SHP77 (cell line): ENCODE data around the gene GRIP2.

Source experiments
- DNase-seq, 2 experiments: peaks; one replicate each; lab custom pipeline; 2025; lab: John Stamatoyannopoulos, UW

The GRIP2 gene

GRCh38 chr3:14538451-14539088, 1.6 kb downstream of the GRIP2 start:
- no peak for DNase-seq

DNA sequence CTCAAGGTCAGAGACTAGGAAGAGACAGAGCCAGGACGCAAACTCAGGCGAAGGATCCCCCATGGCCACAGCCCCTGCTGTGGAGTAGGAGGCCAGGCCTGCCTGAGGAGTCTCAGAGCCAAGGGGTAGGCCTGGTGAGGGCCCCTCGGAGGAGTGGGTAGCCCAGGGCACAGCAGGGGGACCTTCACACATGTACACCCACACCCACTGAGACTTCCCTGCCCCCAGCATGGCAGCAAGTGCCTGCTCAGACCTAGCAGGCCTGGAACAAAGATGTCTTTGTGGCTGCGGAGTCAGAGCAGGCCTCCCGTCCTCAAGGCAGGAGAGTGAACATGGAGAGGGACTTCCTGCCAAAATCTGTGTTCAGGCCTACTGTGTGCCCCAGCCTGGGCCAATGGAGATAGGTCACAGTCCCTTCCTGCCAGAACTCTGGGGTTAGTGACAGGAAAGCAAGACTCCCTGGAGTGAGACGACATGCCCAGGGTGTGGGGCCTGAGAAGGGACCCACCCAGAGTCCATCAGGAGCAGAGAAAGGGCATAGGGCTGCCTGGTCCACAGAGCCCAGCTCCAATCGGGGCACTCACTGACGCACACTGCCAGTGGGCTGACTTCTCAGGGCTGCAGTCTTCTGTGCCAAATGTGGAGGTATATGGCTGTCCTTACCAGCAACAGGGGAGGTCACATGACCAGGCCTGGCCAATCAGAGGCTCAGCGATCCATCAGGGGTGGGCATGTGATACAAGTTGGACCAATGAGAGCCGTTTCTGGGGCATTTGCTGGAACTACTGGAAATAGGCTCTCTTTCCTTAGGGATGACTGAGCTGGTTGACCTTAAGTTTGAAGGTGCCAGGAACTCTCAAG, 2.3 kb downstream of the GRIP2 start:
- DNase-seq, result no peak

- no peak for DNase-seq
Observed at GRCh38 chr3:14536837-14537589, 3.1 kb downstream of the GRIP2 start.

DNA sequence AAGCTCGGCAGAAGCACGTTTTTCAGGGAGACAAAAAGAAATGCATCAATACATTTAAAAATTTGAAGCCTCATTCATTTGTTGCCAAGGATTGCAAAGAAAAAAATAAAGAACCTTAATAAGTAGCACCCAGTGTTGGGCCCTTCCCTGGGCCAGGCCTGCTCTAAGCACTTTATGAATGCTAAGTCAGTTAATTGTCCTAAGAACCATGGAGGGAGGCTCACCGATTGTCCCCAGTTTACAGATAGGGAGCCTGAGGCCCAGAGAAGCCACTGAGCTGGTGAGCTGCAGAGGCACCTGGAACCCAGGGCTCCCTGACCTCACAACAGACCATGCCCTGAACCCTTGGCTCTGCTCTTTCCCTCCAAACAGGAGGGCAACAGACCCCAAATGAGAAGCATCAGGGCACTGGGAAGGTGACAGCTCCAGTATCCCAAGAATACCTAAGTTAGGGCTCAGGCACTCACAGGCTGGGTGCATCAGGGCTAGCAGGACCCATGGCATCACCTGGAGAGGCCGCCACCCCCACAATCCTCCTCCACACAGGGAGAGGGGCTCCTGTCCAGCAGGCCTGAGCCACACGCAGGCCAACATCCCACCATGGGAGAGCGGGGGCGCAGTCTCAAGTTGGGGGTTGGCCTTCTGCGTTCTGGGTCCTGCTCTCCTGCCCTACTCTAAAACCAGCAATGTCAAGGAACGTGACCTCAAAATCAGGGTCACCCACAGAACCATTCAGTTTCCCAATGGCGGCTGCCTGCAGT, 3.9 kb downstream of the GRIP2 start:
- no peak for DNase-seq

DNA sequence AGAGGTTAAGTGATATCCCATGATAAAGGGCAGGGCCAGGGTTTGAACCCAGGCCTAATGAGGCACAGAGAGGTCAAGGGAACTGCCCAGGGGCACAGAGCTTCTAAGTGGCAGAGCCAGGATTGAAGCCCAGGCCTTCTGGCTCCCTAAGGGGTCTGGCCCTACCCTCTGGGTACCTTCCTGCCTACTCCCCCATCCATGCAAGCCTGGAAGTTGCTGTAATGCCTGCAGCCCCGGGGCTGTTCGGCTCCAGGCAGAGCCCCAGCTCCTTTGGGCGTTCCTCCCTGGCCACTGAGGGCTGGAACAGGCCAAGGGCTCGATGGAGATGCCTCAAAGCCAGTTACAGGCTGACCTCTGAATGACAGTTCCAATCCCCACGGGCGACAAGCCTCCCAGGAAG, 4.5 kb downstream of the GRIP2 start:
- DNase-seq, result no peak

- DNase-seq, result no peak
Observed at GRCh38 chr3:14534516-14535191, 5.5 kb downstream of the GRIP2 start.

DNA sequence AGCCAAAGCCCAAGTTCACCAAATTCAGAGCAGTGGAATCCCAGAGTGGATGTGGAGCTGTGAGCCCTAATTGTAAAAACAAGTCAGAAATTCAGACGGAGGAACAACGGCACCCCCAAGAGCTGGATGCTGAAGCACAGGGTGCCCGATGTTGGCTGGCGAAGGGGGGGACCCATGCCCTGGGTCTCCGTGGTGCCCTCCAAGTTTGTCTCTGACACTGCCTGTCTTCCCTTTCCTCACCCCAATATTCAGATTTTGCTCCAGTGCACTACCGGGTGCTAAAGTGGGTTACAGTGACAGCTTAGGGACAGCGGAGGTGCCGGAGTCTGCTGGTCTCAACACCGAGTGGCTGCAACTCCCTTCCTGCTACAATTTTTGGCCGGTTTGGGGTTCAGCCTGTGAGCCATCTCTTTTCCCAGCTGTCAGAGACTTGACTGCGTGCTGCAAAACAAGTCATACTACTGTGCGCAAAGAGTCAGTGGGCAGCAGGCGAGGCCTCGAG, 6.6 kb downstream of the GRIP2 start:
- DNase-seq, result no peak

DNA sequence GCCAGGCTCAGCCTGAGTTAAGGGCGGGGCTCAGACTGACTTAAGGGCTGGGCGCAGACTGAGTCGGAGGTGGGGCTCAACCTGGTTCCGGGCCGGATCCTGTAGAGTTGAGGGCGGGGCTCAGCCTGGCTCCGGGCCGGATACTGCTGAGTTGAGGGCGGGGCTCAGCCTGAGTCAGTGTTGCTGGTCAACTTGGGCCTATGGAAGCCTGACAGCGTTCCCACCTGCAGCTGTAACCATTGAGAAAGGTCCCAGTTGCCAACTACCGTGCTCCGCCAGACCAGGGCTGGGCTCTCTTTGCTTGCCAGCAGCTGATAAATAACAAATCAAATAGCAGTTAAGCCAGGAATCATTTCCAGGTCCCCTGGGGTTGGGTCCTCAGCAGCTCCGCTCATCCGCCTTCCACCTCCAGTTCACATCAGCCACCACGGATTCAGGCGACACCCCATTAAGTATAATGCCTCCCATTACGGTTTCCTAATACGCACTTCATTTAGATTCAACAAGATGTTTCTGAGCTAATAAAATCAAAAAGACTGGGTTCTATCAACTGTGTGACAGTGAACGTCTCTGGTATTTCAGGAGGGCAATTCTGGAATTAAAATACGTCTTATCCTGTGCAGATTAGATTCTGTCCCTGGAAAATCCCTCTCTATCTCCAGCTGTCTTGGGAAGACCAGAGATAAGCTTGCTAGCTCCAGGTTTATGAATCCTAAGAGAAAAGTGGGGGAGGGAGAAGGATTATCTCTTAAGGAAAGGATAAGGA, 7.3 kb downstream of the GRIP2 start:
- no peak for DNase-seq

DNA sequence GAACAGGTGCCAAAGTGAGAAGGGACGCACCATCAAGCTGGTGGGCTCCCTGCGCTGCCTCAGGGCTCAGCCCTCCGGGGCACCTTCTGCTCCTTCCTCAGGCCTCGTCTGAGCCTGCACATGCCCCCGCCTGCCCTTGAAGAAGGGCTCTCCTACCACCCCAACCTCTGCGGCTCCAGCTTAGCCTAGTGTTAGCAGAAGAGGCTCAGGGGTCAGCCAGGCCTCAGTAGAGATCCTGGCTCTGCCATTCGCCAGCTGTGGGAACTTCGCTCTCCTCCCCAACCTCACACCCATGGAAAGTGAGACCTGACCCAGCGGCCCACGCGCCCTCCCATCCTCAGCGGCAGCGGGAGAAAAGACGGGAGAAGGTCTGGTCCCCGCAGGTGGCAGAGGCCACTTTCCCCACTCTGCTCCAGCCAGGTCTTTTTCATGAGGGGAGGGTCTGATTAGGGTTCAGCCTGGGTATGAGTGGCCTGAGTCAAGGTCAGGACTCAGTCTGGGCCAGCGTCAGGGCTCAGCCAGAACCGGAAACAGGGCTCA, 8.2 kb downstream of the GRIP2 start:
- DNase-seq, result no peak

GRCh38 chr3:14528081-14528480, 12.1 kb downstream of the GRIP2 start:
- no peak for DNase-seq

GRCh38 chr3:14525685-14526631, 14.2 kb downstream of the GRIP2 start:
- DNase-seq, result no peak

DNA sequence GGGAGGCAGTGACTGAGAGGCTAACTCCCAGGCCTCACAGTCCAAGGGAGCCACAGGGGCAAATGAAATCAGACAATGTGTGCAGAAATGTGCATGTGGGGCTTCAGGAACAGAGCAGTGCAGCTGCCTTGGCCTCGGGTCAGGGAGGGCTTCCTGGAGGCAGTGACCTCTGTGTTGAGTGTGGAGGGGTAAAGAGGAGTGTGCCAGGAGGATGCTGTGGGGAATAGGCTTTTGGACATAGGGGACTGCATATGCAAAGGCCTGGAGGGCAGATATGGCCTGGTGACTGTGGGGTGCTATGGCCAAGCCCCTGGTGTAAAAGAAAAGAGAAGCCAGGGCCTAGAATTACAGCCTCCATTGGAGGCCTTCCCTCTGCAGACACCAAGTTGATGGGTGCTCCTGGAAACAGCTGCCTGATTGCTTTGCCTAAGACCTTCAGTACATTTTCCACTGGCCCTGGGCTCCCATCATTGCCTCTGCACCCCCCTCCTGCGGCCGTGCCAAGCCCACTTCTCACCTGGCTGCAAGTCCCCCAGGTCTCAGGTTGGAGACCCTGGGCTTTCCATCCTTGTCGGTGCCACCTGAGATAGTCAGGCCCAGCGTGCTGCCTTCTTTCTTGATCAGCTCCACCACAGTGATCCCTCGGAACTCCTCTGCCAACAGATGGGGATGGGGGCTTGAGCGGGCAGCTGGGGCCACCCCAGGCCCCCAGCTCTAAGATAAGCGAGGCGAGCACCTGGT, 15.1 kb downstream of the GRIP2 start:
- no peak for DNase-seq

- no peak for DNase-seq
Observed at GRCh38 chr3:14524311-14524711, 15.8 kb downstream of the GRIP2 start.

DNA sequence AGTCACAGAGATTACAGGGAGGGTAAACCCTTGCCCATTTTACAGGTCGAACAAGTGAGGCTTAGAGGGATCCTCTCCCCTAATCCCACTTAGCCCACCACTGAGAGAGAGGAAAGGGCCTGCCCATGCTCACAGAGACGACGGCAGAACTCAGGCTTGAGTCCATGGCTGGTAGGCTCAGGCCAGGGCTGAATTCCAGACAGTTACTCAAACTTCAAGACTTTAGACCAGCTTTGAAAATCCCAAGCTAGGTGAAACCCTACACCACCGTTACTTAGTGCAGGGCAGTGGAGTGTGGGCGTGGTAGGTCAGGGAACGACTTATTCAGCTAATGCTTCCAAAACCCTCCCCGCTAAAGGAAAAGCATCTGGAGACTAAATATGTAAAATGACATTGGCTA, 16.4 kb downstream of the GRIP2 start:
- no peak for DNase-seq

DNA sequence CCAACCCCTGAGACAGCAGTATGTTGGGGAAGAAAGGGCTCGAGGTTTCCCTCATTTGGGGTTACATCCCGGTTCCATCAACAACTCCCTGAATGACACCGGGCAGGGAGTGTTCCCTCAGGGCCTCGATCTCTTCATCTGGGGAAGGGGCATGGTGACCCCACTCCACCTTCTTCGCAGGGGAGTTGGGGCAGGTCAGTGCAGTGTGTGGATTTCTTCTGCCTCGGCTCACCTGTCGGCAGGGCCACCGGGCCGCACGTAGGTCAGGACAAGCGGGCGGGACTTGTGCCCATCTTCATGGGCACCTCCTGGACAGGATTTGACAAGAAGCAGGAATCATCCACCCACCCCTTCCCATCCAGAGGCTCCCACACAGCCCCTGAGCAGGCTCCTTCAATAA, 17.4 kb downstream of the GRIP2 start:
- no peak for DNase-seq

GRCh38 chr3:14522129-14522691, 17.9 kb downstream of the GRIP2 start:
- DNase-seq, result no peak

GRCh38 chr3:14521611-14522010, 18.5 kb downstream of the GRIP2 start:
- no peak for DNase-seq

DNA sequence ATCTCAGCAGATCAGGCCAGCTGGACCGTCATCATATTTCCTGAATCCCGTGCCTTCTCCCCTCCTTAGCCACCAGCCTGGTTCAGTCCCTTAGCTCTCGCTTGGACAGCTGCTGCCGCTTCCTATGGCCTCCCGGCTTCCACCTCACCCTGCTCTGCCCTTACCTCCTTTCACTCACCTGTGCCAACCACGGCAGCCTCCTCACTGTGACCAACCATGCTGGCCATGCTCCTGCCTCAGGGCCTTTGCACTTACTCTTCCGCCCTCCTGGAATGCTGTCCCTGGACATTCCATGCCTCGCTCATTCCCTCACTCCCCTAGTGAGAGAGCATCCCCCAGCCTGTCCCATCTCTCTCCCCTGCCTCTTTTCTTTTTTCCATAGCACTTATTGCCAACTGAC, 19.2 kb downstream of the GRIP2 start:
- DNase-seq, result no peak
